Pons (tissue), 1 donor: ENCODE measurements around the gene SOX12.
"Not testable (repeated sequence)": the region's sequence is repeated elsewhere in the genome, so short reads cannot be mapped to it uniquely, and the experiment has no call there.

Experiments used
- DNase-seq: peaks from one replicate; pipeline ENCODE4 v3.0.0-alpha.2; 2016; ENCODE audit warnings: low spot score

Gene SOX12

GRCh38 chr20:328975-329695 is 3.8 kb downstream of the SOX12 start:
- DNase-seq = no peak

- no peak for DNase-seq
These were observed 4.5 kb downstream of the SOX12 start for GRCh38 chr20:329851-330232.

- DNase-seq = peak; percentile 78
These were observed 5.1 kb downstream of the SOX12 start for GRCh38 chr20:330233-331149.

- no peak for DNase-seq
These were observed 9.2 kb downstream of the SOX12 start for GRCh38 chr20:334578-334977.

- DNase-seq = not testable (repeated sequence)
These were observed 10.7 kb downstream of the SOX12 start for GRCh38 chr20:336040-336439.

- DNase-seq = no peak
These were observed 16.3 kb downstream of the SOX12 start for GRCh38 chr20:341682-342081.

- DNase-seq = no peak
These were observed 17.8 kb downstream of the SOX12 start for GRCh38 chr20:343107-343506.

GRCh38 chr20:346033-346639 is 20.8 kb downstream of the SOX12 start:
- DNase-seq = no peak

GRCh38 chr20:346640-347316 is 21.4 kb downstream of the SOX12 start, which contains the start of gene NRSN2:
TSS of gene NRSN2 (plus strand) at chr20:347111. CDS start at chr20:349644, 2,533 bp downstream.
- DNase-seq = no peak

GRCh38 chr20:347317-347639 is 21.9 kb downstream of the SOX12 start:
- DNase-seq = no peak

- DNase-seq = peak; percentile 70
These were observed 22.5 kb downstream of the SOX12 start for GRCh38 chr20:347640-348484.

- DNase-seq = no peak
These were observed 23.9 kb downstream of the SOX12 start for GRCh38 chr20:348972-349841.

- DNase-seq = no peak
These were observed 27.8 kb downstream of the SOX12 start for GRCh38 chr20:353166-353565.

- DNase-seq = peak; percentile 69
These were observed 29.1 kb downstream of the SOX12 start for GRCh38 chr20:354298-354977.

- DNase-seq = not testable (repeated sequence)
These were observed 30.8 kb downstream of the SOX12 start for GRCh38 chr20:356154-356553.

- DNase-seq = no peak
These were observed 31.4 kb downstream of the SOX12 start for GRCh38 chr20:356745-357144.

GRCh38 chr20:358891-359555 is 33.7 kb downstream of the SOX12 start:
- no peak for DNase-seq

GRCh38 chr20:361561-361960 is 36.2 kb downstream of the SOX12 start:
- no peak for DNase-seq
